GM13977 (cell line): ENCODE results near the gene MTOR.
"Not testable (repeated sequence)": the region's sequence is repeated elsewhere in the genome, so short reads cannot be mapped to it uniquely, and the experiment has no call there.

Experiments
- DNase-seq: peaks from one replicate; pipeline ENCODE4 v3.0.0; 2012; ENCODE audit warnings: low spot score
- in situ Hi-C: fragments of 300-500 bp; cut with MboI; formaldehyde crosslinking; loops from one replicate; pipeline ENCODE4 v1.12.0; 2022; ENCODE audit warnings: low sequenced_read_pairs, low pct_unique_long_range_greater_than_20kb, mixed read lengths, inconsistent platforms; ENCODE audit not compliant: unreplicated experiment
- TF ChIP-seq, protein P1 (sequence below): IDR thresholded peaks from 2 replicates; pipeline ENCODE4 v1.5.1; 2012; ENCODE audit warnings: mild to moderate bottlenecking, control low read depth; ENCODE audit not compliant: insufficient read depth; ENCODE audit errors: extremely low read depth, missing control alignments

Gene MTOR

DNA sequence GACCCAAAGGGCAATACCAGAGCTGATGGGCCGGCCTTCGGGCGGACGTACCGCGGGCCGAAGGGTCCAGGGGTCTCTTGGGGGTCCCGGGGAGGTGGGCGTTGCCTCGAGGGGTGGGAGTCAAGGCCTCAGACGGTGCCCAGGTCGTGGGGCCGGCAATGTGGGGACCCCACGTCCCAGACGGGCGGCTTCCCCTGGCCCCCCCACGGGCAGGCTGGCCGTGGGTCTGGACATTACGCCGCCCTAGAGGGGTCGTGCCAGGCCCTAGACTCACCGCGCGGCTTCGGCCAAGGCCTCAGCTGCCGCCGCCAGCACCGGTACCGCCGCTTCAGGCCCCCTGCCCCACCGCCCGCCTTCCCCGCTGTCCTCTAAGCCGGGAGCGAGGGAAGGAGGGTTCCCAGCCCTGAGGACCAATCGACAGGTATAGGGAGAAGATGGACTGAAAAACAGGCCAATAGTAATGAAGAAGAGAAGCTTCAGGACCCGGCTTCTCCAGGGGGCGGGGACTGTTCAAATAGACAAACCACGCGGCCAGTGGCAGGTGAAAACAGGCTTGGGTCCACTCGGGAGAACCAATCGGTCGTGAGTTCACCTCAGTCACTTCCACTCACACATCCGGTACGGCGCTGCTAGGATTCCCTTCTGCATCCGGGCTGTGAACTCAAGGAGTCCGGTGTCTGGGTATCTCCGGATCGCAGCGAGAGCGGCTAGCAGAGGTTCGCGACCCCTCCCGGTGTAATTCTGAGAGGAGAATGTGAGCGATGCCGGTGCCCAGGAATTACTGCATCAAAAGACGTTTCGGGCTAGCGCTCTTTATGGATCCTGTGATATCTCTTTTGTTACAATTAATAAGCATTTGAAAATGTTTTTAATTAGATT lies at the start of gene MTOR:
Gene MTOR, minus strand, starts transcription at position 381 of the 879 bp plus-strand sequence. CDS start 3,142 bp downstream, outside the sequence.
- in situ Hi-C loops, result no loop called here
- peak; percentile 97 for DNase-seq
- TF ChIP-seq, protein P1, sequence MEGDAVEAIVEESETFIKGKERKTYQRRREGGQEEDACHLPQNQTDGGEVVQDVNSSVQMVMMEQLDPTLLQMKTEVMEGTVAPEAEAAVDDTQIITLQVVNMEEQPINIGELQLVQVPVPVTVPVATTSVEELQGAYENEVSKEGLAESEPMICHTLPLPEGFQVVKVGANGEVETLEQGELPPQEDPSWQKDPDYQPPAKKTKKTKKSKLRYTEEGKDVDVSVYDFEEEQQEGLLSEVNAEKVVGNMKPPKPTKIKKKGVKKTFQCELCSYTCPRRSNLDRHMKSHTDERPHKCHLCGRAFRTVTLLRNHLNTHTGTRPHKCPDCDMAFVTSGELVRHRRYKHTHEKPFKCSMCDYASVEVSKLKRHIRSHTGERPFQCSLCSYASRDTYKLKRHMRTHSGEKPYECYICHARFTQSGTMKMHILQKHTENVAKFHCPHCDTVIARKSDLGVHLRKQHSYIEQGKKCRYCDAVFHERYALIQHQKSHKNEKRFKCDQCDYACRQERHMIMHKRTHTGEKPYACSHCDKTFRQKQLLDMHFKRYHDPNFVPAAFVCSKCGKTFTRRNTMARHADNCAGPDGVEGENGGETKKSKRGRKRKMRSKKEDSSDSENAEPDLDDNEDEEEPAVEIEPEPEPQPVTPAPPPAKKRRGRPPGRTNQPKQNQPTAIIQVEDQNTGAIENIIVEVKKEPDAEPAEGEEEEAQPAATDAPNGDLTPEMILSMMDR, result peak; percentile 23

DNA sequence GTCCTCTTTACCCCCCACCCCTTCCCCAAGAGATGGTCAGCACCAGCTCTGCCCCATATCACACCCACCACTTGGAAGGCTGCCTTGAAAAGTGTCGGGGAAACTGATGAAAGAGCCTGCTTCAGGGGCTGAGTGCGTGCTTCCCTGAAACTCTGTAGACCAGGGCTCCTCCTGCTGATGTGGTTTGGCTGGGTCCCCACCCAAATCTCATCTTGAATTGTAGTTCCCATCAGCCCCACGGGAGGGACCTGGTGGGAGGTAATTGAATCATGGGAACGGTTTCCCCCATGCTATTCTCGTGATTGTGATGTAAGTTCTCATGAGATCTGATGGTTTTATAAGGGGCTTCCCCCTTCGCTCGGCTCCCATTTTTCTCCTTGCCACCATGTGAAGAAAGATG lies 47.0 kb upstream of the MTOR start:
- in situ Hi-C loops, result no loop called here
- no peak for DNase-seq
- TF ChIP-seq, protein P1, result no peak

DNA sequence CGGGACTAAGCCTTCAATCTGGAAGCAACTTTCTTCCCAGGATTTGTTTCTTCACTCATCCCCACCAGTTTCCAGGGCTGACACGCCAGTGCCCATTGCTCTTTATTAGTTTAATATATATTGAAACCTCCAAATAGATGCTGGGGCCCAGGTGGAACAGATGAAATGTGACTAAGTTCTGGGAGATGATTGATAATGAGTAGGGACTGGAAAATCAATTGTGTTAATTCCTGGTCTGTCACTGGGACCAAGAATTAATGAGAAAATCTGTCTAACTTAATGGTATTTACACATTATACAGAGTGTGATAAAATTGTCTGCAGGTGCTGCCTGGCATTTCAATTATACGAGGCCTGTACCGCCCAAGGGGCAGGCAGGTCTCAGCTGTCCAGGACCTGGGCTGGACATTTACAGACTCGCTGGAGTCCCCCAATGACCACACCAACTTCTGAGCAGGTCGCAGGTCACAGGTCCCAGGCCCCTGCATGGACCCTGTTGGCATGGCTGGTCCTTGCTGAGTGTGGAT lies 46.4 kb upstream of the MTOR start:
- in situ Hi-C loops, result no loop called here
- no peak for DNase-seq
- TF ChIP-seq, protein P1, result no peak

DNA sequence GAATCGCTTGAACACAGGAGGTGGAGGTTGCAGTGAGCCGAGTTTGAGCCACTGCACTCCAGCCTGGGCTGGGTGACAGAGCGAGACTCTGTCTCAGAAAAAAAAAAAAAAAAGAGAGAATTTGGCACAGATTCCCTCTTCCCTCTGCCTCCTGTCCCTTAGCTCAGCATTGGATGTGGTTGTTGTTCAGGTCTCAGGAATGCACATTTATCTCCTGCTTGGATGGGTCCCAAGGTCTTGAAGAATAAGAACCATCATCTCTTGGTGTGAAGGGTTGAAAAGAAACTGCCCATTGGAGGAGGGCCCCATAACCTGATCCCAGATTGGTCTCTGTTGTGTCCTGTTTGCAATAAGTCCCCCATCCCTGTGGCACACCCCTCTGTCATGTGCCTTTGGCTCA lies 45.5 kb upstream of the MTOR start:
- TF ChIP-seq, protein P1, result no peak
- DNase-seq, result no peak
- in situ Hi-C loops, result no loop called here

DNA sequence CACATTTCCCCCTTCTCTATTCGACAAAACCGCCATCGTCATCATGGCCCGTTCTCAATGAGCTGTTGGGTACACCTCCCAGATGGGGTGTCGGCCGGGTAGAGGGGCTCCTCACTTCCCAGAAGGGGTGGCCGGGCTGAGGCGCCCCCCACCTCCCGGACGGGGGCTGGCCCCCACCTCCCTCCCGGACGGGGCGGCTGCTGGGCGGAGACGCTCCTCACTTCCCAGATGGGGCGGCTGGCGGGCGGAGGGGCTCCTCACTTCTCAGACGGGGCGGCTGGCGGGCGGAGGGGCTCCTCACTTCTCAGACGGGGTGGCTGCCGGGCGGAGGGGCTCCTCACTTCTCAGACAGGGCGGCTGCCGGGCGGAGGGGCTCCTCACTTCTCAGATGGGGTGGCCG lies 43.2 kb upstream of the MTOR start:
- in situ Hi-C loops, DNase-seq: not testable (repeated sequence)

DNA sequence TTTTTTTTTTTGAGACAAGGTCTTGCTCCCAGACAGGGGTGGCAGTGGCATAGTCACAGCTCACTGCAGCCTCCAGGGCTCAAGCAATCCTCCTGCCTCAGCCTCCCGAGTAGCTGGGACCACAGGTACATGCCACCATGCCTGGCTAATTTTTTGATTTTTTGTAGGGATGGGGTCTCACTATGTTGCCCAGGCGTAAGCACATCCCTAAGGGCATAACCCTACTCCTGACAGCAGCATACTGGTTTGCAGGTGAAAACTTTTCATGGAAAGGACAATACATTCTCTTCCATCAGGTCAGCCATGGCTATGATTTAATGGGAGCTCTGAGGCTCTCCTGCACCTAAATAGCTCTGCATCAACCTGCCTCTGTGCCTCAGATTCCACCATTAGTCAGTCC lies 40.0 kb upstream of the MTOR start:
- in situ Hi-C loops, result no loop called here
- no peak for DNase-seq
- TF ChIP-seq, protein P1, result no peak

DNA sequence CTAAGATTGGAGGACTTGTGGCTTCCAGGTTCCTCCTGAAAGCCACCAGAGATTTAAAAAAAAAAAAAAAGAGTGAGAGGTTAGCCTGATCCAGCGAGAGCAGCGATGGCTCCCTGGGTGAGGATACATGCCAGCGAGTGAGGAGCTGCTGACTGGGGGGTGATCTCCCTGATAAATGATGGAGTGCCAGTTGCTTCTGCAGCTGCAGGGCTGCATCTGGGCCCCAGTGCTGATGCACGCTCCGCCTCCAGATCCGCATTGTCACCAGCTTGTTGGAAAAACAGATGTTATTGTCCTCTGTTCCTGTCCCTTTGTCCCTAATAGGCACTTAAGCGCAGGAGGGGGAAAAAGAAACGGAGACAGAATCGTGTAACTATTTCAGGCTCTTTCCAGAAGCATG lies 39.2 kb upstream of the MTOR start:
- TF ChIP-seq, protein P1, result no peak
- DNase-seq, result no peak
- in situ Hi-C loops, result no loop called here
